HTERT RPE-1 (cell line): ENCODE results near the gene NOL9.
"Not testable (repeated sequence)": the region's sequence is repeated elsewhere in the genome, so short reads cannot be mapped to it uniquely, and the experiment has no call there.

Experiments used
- in situ Hi-C: fragments of 300-500 bp; cut with MboI; formaldehyde crosslinking; loops from 4 replicates; pipeline ENCODE4 v1.14.3; 2020; ENCODE audit warnings: low sequenced_read_pairs

Gene NOL9

DNA sequence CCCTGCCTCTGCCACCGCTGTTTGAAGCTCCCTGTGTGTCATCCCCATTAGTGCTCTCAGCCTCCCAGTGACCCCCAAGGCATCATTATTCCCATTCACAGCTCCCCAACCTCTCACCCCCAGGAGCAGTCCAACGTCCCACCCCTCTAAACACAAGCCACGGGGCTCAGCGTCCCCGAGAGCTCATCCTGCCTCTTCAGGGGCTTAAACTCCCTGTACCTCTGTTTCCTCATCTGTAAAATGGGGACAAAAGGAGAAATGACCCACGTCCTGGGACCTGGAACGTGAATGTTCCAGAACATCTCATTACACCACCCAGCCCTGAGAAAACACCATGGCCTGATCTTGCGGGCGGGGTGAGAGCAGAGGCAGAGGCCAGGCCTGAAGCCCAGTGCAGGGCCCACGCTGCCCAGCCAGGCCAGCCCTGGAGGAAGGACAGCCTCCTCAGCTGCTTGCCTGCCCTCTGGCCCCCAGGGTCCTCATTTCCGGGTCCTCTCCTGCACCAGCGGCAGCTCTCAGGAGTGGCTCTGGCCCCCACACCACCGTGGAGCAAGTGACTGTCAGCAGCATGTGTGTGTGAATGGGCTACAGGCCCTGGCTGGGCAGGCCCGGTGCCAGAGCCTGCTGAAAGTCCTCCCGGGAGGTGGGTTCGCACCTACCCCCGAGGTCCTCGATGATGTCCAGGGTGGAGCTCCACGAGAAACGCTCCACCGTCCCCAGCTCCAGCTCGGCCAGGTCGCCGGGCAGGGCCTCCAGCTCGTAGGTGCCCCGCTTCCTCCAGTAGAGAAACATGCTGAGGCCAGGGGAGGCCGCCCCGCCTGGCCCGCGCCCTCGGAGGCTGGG is 48.7 kb downstream of the NOL9 start:
- in situ Hi-C loops = no loop called here

- in situ Hi-C loops = no loop called here
Observed at GRCh38 chr1:6504887-6505286, 49.4 kb downstream of the NOL9 start.

DNA sequence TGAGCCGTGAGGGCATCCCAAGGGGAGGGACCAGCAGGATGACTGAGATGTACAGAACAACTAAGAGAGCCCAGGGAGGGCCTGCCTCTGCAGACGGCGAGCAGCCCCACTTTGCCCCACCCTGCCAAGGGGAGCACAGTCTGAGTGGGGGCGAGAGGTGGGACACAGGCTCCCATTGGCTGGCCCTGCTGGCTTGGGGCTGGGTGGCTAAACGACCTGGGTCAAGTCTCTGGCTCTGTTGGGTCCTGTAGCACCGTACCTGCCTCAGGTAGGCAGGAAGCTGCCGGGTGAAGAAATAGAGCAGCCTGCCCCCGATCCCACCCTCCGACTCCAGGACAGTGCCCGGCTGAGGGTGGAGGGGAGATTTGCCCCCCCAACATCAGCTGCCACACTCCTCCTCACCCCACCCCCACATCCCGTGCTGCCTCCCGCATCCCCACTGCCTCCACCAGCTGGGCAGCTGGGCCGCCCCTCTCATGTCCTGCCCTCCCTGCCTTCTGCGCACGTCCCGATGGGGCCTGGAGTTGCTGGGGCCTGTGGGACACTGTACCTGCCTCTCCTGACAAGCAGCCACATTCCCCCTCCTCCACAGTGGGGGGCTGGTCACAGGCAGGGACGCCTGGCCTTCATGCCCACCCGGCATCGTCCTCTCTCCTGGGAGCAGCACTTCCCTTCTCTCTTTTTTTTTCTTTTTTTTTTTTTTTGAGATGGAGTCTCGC is 50.3 kb downstream of the NOL9 start:
- in situ Hi-C loops = no loop called here

DNA sequence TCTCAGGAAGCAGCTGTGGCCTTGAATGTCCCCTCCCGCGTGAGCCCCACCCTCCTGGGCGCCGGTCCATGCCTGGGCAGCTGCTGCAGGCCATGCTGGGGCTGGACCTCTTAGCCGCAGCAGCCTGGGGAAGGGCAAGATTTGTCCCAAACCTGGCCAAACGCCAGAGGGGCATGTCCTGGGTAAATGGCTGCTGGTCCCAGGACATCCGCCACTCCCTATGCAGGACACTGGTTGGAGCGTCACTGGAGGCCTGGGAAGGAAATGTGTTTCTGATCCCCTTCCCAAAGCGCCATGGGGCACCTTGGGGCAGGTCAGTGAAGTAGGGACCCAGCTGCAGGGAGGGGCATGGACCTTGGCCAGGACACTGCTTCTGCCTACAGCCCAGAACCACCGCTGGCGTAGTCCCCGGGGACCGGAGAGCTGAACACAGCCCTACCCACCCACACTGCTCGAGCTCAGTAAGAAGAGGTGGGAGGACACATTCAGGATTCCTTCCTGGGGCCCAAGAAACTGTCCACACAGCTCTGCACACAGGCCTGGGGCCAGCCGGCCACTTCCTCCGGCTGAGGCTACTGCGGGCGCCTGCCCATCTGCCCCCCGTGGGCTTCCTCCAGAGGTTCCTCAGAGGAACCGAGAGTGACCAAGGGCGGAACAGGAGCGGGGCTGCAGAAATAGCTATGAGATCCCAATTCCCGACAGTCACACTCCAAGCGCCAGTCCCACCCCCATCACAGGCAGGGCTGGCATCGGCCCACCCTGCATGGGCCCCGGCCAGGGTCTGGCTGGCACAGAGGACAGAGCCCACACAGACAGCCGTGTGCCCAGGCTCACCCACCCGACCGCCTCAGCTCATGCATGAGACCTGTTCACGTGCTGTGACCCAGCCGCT is 52.1 kb downstream of the NOL9 start:
- in situ Hi-C loops = no loop called here

DNA sequence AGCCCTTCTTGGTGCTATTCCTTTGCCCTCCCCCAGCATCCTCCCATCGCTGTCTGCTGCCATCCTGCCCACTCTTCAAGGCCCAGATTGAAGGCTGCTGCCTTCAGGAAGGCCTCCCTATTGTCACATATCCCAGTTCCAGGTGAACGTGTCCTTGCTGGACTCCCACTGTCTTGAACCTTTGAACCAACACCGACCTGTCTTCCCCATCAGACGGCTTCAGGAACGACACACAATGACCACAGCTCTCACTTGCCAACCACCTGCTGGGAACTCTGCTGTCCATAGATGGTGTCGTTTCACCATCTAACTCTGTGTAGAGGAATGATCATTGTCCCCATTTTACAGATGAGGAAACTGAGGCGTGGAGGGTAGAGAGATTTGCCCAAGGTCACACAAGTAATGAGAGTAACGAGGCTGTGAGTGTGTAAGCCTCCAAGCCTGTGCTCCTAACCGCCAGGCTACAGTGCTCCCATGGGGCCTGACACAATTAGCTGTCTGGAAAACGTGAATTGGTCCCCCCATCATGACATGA is 53.0 kb downstream of the NOL9 start:
- in situ Hi-C loops = no loop called here

GRCh38 chr1:6500544-6501278 is 53.6 kb downstream of the NOL9 start:
- in situ Hi-C loops = no loop called here

GRCh38 chr1:6499296-6499695 is 55.0 kb downstream of the NOL9 start:
- in situ Hi-C loops = no loop called here

GRCh38 chr1:6498576-6499111 is 55.7 kb downstream of the NOL9 start:
- in situ Hi-C loops = no loop called here

GRCh38 chr1:6497867-6498575 is 56.3 kb downstream of the NOL9 start:
- in situ Hi-C loops = no loop called here

GRCh38 chr1:6497215-6497866 is 57.0 kb downstream of the NOL9 start:
- in situ Hi-C loops = no loop called here

DNA sequence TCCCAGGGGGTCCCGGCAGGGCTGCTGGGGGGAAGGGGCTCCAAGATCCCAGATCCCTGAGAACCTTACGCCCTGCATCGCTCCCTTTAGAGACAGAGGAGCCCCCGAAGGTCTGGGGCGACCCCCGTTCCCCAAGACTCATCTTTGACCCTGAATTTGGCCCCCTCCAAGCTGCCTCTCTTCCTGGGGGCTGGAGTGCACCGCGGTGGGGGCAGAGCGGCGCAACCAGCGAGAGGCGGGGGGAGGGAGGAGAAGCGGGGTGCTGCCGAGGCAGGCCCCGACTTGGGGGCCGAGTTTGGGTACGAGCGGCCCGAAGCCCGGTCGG is 57.5 kb downstream of the NOL9 start:
- in situ Hi-C loops = no loop called here

GRCh38 chr1:6496365-6496721 is 58.0 kb downstream of the NOL9 start:
- in situ Hi-C loops = no loop called here

DNA sequence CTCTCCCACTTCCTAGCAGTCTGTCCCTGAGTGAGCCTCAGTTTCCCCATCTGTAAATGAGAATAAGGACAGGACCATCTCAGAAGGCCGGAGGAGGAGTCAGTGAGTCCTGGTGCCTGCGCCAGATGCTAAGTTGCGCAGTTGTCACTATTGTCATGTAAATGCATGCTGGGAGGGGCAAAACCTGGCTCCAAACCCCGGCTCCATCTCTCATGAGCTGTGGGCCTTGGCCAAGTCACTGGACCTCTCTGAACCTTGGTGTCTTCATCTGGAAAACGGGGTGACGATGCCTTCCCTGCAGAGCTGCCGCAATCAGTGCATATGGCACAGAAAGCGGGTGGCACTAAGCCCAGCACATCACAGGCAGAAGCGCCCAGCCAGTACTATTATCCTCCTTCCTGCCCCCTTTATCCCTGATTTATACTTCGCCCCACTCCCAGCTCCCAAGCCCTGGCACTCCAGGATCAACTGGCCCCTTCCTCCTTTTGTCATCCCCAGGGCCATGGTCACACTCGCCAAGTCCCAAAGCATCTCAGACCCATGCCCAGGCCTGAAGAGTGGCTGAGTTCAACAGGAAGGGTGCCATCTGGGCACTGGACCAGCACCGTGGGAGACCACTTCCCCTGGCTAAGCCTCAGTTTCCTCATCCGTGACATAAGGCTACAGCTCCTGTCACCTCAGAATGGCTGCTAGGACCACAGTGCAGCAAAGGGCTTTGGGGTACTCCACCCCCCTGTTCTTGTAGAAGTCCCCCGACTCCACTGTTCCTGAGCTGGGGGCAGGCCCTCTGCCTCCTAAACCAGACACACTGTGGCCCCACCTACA is 58.6 kb downstream of the NOL9 start:
- in situ Hi-C loops = no loop called here

DNA sequence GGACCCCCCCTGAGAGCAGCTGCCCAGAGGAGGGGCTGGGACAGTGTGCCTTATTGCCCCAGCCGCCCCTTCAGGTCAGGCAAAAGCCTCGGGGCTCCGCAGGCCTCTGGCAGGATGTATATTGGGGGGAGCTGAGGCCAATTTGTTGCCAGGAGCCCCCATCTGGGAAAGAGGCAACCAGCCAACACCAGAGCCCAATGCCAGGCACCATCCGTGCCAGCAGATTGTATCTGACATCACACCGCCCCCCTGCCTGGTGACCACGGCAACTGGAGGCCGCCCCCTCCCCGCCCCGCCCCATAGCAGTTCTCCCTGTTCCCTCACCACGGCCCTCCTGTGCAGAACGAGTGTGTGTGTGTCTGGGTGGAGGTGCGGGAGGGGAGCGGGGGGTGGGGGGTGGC is 59.3 kb downstream of the NOL9 start:
- in situ Hi-C loops = no loop called here

GRCh38 chr1:6494627-6495026 is 59.7 kb downstream of the NOL9 start:
- in situ Hi-C loops = no loop called here

GRCh38 chr1:6493834-6494223 is 60.5 kb downstream of the NOL9 start:
- in situ Hi-C loops = not testable (repeated sequence)

DNA sequence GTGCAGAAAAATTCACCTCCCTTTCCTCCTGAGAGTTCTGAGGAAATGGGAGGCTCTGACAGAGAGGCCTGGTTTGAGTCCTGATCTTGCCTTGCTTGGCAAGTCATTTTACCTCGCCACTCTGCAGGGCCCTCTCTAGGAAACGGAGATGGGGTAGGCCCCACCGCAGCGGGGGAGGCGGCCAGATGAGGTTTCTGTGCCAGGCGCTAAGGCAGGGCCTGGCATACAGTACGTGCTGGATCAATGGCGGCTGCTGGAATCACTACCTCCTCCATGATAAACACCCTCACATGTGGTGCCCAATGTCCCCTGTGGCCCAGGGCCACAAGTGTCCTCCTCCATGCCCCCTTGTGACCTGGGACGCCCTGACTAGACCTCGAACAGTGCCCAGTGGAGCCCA is 62.3 kb downstream of the NOL9 start:
- in situ Hi-C loops = no loop called here

GRCh38 chr1:6491480-6491962 is 62.8 kb downstream of the NOL9 start, which contains the start of gene PLEKHG5:
Gene PLEKHG5 (minus strand): TSS chr1:6491667. CDS start chr1:6477571, 14,096 bp downstream.
- in situ Hi-C loops = no loop called here
